ENCODE measurements around the gene GLCCI1.

DNA sequence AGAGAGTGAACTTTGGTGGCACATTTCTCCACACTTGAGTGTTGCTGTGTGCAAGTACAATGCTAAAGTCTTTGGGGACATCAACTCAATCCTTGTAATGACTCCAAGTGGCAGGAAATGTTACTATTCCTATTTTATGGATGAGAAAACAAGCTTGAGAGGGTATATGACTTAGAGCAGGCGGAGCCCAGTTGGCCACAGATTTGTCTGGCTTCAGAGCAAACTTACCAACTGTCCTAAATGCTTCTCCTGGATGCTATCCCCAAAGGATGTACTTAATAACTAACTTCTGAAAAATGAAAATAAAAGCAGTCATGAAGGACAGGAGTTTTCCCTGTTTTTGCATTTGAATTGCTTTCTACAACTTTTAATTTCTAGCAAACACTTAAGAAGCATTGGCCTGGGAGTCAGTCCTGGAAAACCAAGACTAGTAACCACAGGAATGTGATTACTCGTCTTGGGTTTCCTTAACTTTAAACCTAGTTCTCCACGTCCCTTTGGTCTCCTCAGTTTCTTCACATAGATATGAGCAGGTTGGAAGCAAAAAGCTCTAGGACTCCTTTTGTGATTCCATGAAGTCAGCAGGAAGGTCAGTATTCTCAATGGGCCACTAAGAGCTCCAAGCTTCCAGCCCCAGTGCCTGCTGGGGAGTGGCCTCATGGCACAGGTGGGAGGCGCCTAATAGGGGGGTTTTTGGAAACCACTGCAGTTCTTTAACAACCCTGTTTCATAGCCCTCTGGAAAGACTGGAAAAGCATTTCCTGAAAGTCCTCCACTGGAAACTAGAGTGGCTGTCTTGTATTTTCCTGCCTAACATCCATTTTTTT lies 140.8 kb downstream of the GLCCI1 start:
- TF ChIP-seq, protein P1, sequence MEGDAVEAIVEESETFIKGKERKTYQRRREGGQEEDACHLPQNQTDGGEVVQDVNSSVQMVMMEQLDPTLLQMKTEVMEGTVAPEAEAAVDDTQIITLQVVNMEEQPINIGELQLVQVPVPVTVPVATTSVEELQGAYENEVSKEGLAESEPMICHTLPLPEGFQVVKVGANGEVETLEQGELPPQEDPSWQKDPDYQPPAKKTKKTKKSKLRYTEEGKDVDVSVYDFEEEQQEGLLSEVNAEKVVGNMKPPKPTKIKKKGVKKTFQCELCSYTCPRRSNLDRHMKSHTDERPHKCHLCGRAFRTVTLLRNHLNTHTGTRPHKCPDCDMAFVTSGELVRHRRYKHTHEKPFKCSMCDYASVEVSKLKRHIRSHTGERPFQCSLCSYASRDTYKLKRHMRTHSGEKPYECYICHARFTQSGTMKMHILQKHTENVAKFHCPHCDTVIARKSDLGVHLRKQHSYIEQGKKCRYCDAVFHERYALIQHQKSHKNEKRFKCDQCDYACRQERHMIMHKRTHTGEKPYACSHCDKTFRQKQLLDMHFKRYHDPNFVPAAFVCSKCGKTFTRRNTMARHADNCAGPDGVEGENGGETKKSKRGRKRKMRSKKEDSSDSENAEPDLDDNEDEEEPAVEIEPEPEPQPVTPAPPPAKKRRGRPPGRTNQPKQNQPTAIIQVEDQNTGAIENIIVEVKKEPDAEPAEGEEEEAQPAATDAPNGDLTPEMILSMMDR (conservative IDR thresholded peaks at IDR 0.05; ENCODE audit: low read length): no peak
- no peak for TF ChIP-seq EZH2phosphoT487 (IDR thresholded peaks at IDR 0.05; ENCODE audit: borderline replicate concordance)
